Esophagus muscularis mucosa (tissue), 3 donors: Measurements from ENCODE around the gene AP3S2.

Source experiments
- CTCF ChIP-seq, 3 experiments: fragments of 200-600 bp in 2 of 3; fragments of 450-650 bp in 1 of 3; sonication (generic) in 2 of 3; IDR thresholded peaks; one replicate each; pipeline ENCODE4 v1.5.1; 2017 to 2019; ENCODE audit warnings: antibody characterized with exemption in 3 of 3, mild to moderate bottlenecking in 2 of 3, moderate library complexity in 1 of 3
- POLR2A ChIP-seq: fragments of 450-650 bp; IDR thresholded peaks from one replicate; pipeline ENCODE4 v1.6.1; 2017; ENCODE audit warnings: antibody characterized with exemption, moderate library complexity, mild to moderate bottlenecking, low read depth

GRCh38 chr15:89857673-89858072, 36.1 kb downstream of the AP3S2 start:
- TF ChIP-seq CTCF (IDR thresholded peaks at IDR 0.05) (no peak), POLR2A (no peak)
